ENCODE data around the gene ACTR1B. TPM values are rescaled to one million over a fixed set of nuclear protein-coding genes. Genes with fewer than 3 reads are reported as not detected.
"Not testable (repeated sequence)": the region's sequence is repeated elsewhere in the genome, so short reads cannot be mapped to it uniquely, and the experiment has no call there.

ACTR1B gene
- total RNA-seq, 2 experiments from 2014 or later, result 113 to 114 TPM

DNA sequence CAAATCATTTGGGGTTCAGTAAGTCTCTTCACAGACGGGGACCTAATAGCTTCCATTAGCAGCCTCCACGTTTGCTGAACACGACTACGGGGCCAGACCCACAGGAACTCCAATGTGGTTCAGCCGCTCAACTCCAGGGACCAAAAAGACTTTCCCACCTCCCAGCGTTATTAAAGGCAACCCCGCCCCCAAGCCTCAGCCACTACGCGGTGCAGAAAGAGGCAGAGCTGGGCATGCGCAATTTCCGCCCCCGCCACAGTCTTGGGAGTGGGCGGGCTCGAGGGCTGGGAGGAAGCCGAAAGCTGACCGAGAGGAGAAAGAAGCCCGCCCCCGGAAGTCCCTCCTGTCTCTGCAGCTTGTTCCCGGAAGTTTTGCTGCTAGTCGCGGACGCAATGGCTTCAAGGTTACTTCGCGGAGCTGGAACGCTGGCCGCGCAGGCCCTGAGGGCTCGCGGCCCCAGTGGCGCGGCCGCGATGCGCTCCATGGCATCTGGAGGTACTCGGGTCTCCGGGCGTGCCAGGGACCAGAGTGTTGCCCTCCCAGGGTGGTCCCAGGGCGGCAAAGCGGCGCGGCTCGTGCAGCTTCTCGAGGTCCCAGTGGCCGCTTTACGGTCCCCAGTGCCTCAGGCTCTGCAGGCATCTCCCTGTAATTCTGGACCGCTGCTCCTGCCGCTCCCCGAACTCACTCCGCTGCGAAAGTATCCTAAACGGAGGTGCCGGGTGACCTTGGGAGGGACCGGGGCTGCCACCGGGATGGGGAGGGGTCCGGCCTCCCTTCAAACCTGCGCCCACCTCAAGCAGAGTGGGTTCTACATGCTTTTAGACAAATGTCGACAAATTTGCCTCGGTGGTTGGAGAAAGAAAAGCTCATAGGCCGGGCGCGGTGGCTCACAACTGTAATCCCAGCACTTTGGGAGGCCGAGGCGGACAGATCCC, 17.9 kb downstream of the ACTR1B start, which contains the start of gene COX5B:
COX5B (plus strand) TSS at position 368 of the 935 bp plus-strand sequence; CDS start at position 393, 25 bp downstream.
- CTCF ChIA-PET, result interaction anchor here (0.9 to 4.5 kb wide), 6 partner anchors 18 to 1580 kb away, joined by 3 to 35 read pairs (median 22); partner anchors contain the start of genes ACTR1B, ANKRD36B and ZAP70
- Mint-ChIP-seq H3K36me3 (peaks cover 24% of the 10 kb centered on the region), H3K27ac (peak within 1 kb of the TSS; percentile 88)

DNA sequence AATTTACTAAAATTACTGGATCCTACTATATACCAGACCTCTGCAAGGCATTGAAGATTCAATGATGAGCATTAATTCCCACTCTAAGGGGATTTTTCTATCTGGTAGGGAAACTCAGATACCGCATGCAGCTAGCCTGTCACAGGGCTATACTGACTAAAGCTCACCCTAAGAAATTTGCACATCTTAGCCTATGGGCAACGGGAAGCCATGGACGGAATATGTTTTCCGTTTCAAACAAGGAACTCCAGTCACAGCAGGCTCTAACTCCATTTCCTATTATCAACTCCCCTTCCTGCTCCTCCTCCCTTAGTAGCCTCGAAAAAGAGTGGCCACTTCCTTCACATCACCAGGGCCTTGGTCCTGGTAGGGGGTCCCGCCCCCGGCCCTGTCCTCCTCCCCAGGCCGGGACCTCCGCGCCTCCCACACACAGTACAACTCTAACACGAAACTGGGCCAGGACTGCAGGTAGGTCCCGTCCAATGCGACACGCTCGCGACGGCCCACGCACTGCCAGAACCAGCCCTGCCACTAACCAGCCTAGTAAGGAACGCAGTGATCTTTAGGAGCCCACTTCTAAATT, 18.6 kb downstream of the ACTR1B start:
- CTCF ChIA-PET, result interaction anchor here (1.1 to 4.5 kb wide), 7 partner anchors 19 to 68 kb away, joined by 5 to 35 read pairs (median 21); partner anchors contain the start of genes ACTR1B, ANKRD36B and ZAP70
- Mint-ChIP-seq H3K36me3 (peaks cover 22% of the 10 kb centered on the region), H3K27ac (peak overlapping the region; percentile 88), H3K27me3 (no peaks in the 10 kb centered on the region), H3K9me3 (no peaks in the 10 kb centered on the region), H3K4me3 (peak overlapping the region; percentile 81), H3K4me1 (ENCODE audit: low read depth) (peaks cover 21% of the 10 kb centered on the region)
- POLR2A ChIA-PET, result interaction anchor here (0.8 to 8.3 kb wide), 10 partner anchors 17 to 73 kb away, joined by 3 to 191 read pairs (median 8); partner anchors contain the start of genes ACTR1B, ANKRD36B and ZAP70
- intact Hi-C loops (cut with micrococcal nuclease), result loop anchor here (1.0 to 5.0 kb wide), 3 partner anchors 19 to 102 kb away; partner anchors contain the start of gene ACTR1B
- no peak for DNase-seq

More for the DNA sequence above, 17.9 kb downstream of the ACTR1B start, which contains the start of gene COX5B:
- DNase-seq, result peak; percentile 100
- H3K4me3 Mint-ChIP-seq, result peak within 1 kb of the TSS; percentile 81
- POLR2A ChIA-PET, result interaction anchor here (0.6 to 8.3 kb wide), 11 partner anchors 11 to 73 kb away, joined by 3 to 191 read pairs (median 7); partner anchors contain the start of genes ACTR1B, ANKRD36B and ZAP70
- H3K27me3 Mint-ChIP-seq, result no peaks in the 10 kb centered on the region
- H3K9me3 Mint-ChIP-seq, result no peaks in the 10 kb centered on the region
- intact Hi-C loops (cut with micrococcal nuclease), result loop anchor here (1.0 to 5.0 kb wide), 3 partner anchors 18 to 101 kb away; partner anchors contain the start of gene ACTR1B
- H3K4me1 Mint-ChIP-seq (ENCODE audit: low read depth), result peaks cover 21% of the 10 kb centered on the region

DNA sequence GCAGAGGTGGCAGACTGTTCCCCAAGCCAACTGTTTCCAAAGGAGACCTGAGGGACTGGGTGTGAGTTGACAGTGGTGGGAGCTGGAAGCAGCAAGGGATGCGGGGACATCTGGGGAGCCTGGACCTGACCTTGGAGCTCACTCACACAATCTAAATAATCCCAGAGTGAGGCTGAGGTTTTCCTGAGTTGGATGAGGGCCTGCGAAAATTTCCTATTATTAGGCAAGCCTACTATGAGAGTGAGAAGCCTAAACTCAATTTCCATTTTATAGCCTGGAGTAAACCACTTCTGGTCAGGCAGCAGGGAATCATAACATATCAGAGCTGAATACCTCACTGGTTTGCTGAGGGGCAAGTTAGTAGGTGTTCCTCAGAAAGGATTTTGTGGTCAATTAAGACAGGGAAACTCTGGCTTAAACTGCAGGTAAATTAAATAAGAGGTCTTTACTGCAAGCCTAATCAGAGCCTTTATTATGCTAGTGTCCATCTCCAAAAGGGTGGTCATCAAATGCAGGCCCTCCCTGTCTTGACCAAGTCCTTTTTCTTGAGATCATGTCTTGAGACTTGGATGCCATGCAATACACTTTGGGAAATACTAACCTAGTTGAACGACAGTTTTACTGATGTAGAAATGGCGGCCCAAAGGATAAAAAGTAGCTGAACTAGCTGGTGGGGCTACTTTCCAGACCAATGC, 19.7 kb downstream of the ACTR1B start:
- Mint-ChIP-seq H3K4me3 (no peak overlapping the region), H3K27me3 (peaks cover 2% of the 10 kb centered on the region), H3K36me3 (peaks cover 19% of the 10 kb centered on the region), H3K27ac (no peak overlapping the region), H3K4me1 (ENCODE audit: low read depth) (peaks cover 21% of the 10 kb centered on the region), H3K9me3 (no peaks in the 10 kb centered on the region)
- no peak for DNase-seq
- ChIA-PET CTCF (interaction anchor here (1.1 to 1.7 kb wide), 3 partner anchors 18 to 54 kb away, joined by 4 to 5 read pairs (median 5); no protein-coding TSS in a partner anchor), POLR2A (interaction anchor here (1.2 kb wide), 1 partner anchor 18 kb away, joined by 3 read pairs; no protein-coding TSS in a partner anchor)
- intact Hi-C loops (cut with micrococcal nuclease), result no loop called here

DNA sequence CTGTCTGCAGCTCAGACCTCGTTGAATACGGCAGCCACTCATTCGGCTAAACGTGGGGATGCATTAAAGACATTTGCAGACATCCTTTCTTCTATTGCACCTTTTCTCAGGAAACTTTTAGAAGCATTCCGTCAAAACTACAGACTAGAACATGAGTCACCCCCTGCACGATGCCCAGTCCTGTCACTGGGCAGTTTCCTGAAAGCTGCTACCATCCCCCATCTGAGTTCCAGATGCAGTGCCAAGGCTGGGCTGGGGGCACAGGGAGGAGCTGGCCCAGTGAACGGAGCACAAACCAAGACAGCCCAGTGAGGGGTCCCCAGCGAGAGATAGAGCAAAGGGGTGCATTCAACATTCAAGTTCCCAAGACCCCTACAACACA, 37.8 kb downstream of the ACTR1B start:
- POLR2A ChIA-PET; H3K4me3 Mint-ChIP-seq; CTCF ChIA-PET; DNase-seq; intact Hi-C loops (cut with micrococcal nuclease); H3K27ac Mint-ChIP-seq; H3K27me3 Mint-ChIP-seq; H3K36me3 Mint-ChIP-seq; H3K9me3 Mint-ChIP-seq; H3K4me1 Mint-ChIP-seq (ENCODE audit: low read depth): not testable (repeated sequence)

DNA sequence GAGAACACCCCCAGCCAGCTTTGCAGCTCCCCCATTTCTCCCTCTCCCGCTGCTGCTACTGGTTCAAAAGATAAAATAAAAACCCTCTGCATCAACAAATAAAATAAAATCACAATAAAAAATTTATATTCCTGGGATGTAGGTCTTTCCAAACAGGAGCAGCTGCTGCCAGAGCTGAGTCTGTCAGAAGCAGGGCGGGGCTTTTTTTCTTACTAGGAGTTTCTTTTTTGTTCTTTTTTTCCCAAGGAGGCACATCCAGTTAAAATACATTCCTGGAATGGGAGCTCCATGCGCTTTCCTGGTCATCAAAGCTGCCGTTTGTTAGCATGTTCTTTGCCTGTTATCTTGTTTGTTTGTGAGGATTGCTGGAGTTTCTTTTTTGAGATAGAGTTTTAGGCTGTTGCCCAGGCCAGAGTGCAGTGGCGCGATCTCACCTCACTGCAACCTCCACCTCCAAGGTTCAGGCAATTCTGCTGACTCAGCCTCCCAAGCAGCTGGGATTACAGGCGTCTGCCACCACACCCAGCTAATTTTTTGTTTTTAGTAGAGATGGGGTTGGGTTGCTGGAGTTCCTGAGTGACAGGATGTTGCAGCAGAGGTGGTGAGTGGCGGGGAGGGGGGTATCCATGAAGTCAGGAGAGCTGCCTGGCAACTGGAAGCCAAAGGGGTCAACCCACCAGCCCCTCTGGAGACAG, 38.3 kb downstream of the ACTR1B start:
- CTCF ChIA-PET; H3K9me3 Mint-ChIP-seq; H3K36me3 Mint-ChIP-seq; H3K4me1 Mint-ChIP-seq (ENCODE audit: low read depth); POLR2A ChIA-PET; DNase-seq; intact Hi-C loops (cut with micrococcal nuclease); H3K4me3 Mint-ChIP-seq; H3K27me3 Mint-ChIP-seq; H3K27ac Mint-ChIP-seq: not testable (repeated sequence)

DNA sequence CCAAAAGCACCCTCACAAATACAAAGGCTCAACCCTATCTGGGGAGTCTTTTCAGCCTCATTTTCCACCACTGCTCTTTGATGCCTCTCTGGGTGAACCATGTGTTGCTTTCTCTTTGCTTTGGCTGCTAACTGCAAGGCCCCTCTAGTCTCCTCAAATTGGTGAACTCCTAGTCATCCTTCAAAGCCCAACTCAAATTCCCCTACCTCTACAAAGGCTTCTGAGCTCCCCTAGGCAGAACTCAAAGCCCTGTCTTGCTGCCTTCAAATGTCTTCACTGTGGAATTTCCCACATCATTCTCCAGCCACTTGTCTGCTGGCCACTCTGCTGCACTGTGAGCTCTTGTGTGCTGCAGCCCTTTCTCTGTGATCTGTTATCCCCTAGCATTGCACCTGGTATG, 40.9 kb downstream of the ACTR1B start:
- CTCF ChIA-PET; DNase-seq; H3K4me1 Mint-ChIP-seq (ENCODE audit: low read depth); H3K36me3 Mint-ChIP-seq; H3K27me3 Mint-ChIP-seq; H3K4me3 Mint-ChIP-seq; H3K9me3 Mint-ChIP-seq; POLR2A ChIA-PET; intact Hi-C loops (cut with micrococcal nuclease); H3K27ac Mint-ChIP-seq: not testable (repeated sequence)

DNA sequence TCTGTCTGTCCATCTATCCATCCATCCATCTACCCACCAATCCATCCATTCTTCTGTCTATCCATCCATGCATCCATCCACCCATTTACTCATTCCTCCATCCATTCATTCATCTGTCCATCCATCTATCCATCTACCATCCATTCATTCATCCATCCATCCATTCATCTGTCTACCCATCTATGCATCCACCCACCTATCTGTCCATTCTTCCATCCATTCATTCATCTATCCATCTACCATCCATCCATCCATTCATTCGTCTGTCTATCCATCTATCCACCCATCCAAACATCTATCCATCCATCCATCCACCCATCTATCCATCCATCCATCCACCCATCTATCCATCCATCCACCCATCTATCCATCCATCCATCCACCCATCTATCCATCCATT, 43.4 kb downstream of the ACTR1B start:
- intact Hi-C loops (cut with micrococcal nuclease); DNase-seq; H3K27ac Mint-ChIP-seq; H3K4me1 Mint-ChIP-seq (ENCODE audit: low read depth); H3K36me3 Mint-ChIP-seq; POLR2A ChIA-PET; CTCF ChIA-PET; H3K9me3 Mint-ChIP-seq; H3K27me3 Mint-ChIP-seq; H3K4me3 Mint-ChIP-seq: not testable (repeated sequence)

DNA sequence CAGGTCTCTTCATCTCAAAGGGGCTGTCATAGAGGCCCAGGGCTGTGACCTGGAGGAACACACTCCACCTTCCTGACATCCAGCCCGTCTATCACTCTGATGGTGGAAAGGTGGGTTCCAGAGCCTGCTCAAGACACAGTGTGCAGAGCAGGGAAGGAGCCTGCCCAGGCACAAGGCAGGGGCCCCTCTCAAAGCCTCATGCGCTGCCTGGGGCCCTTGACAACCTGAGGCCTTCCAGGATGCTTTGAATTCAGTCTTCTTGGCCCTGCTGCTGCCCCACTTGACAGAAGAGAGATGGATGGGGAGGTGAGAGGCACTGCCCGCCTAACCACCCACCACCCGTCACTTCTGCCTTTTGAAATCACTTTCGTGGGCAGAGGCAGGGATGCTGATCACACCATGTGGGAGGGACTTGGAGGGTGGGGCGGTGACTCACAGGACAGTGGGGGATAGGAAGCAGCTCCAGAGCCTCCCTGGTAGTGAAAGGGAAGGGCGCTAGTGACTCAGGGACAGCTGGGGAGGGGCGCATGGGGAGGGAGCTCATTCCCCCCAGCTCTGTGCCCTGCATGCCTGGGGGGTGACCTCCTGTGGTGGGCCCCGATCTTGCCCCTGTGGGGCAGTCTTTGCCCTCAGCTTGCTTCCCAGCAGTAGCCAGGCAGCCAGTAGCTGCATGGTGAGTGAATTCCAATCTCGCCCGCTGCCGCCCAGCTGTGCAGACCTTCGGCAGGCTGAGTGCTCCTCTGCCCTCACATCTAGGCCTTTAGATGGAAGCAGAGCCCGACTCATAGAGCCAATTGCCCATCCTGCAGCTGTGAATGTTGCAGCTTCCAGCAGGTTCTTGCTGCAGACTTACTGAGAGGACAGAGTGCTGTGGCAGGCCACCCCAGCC, 44.7 kb downstream of the ACTR1B start:
- H3K4me3 Mint-ChIP-seq; CTCF ChIA-PET; H3K36me3 Mint-ChIP-seq; POLR2A ChIA-PET; H3K27me3 Mint-ChIP-seq; intact Hi-C loops (cut with micrococcal nuclease); H3K9me3 Mint-ChIP-seq; H3K4me1 Mint-ChIP-seq (ENCODE audit: low read depth); H3K27ac Mint-ChIP-seq: not testable (repeated sequence)
- DNase-seq, result peak; percentile 51

DNA sequence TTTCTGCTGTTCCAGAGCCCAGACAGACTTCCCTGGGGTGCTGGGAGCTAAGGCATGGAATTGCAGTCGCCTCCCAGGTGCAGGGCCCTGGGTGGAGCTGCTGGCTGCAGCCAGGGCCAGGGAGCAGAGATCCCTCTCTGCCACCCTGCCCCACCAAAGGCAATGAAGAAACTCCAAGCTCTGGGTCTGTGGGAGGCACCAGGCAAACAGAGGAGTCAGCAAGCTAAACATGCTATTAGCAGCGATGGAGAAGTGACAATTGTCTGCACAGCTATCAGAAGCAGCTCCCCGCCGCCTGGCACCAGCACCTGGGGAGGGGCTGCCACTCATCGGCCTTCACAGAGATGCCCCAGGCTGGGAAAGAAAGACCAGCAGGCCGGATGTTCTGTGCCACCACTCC, 45.9 kb downstream of the ACTR1B start:
- intact Hi-C loops (cut with micrococcal nuclease), result no loop called here
- no peak overlapping the region for H3K4me3 Mint-ChIP-seq
- DNase-seq, result no peak
- ChIA-PET CTCF (no interaction called here), POLR2A (no interaction called here)
- H3K27ac Mint-ChIP-seq, result no peak overlapping the region
- no peaks in the 10 kb centered on the region for H3K27me3 Mint-ChIP-seq
- H3K4me1 Mint-ChIP-seq (ENCODE audit: low read depth), result no peaks in the 10 kb centered on the region
- no peaks in the 10 kb centered on the region for H3K36me3 Mint-ChIP-seq
- H3K9me3 Mint-ChIP-seq, result no peaks in the 10 kb centered on the region

DNA sequence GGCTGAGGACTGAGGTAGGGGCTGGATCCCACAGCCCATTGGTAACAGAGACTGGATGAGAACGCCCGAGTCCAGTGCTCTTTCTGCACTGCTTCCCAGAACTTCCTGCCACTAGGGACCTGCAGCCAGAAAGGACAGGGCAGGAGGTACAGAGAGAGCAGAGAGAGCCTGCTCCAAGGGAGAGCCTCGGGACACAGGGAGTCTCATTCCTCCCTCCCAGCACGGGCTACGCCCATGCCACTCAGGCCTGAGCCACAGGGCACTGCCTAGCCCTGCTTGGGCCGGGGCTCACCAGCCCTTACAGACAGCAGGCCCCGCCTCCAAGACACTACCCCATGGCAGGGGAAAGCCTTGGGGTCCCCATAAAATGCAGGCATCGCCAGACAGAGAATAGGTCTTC, 48.1 kb downstream of the ACTR1B start:
- H3K36me3 Mint-ChIP-seq; POLR2A ChIA-PET; H3K9me3 Mint-ChIP-seq; H3K27me3 Mint-ChIP-seq; H3K27ac Mint-ChIP-seq; H3K4me3 Mint-ChIP-seq; CTCF ChIA-PET; intact Hi-C loops (cut with micrococcal nuclease); H3K4me1 Mint-ChIP-seq (ENCODE audit: low read depth); DNase-seq: not testable (repeated sequence)

DNA sequence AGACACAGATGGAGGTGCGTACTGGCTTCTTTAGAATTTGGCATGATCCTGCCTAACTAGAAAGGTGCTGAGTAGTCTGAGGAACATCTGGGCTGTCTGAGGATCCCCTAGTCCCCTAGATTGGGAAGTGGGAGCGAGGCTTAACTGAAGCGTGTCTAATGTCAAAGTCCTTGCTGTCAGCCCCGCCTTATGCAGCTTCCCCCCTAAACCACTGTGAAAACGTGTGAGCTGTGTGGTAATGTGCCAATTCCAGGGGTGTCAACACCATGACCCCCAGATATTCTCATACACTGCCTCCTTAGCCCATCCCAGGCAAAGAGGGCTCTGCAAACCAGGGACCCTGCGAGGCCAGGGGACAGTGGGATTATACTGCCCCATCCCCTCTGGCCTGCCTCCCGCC, 51.9 kb downstream of the ACTR1B start:
- POLR2A ChIA-PET; H3K27ac Mint-ChIP-seq; CTCF ChIA-PET; H3K4me1 Mint-ChIP-seq (ENCODE audit: low read depth); H3K4me3 Mint-ChIP-seq; intact Hi-C loops (cut with micrococcal nuclease); H3K27me3 Mint-ChIP-seq; H3K36me3 Mint-ChIP-seq; DNase-seq; H3K9me3 Mint-ChIP-seq: not testable (repeated sequence)

Measured in activated CD4-positive, alpha-beta memory T cell treated with anti-CD3 and anti-CD28 coated beads for 36 hours (primary cell).